SK-N-SH (cell line): ENCODE results near the gene BCL7B. TPM values are rescaled to one million over a fixed set of nuclear protein-coding genes. Genes with fewer than 3 reads are reported as not detected.

Experiments used
- CTCF ChIA-PET: fragments of 300-600, 350-600 bp; formaldehyde crosslinking; extraction: SDS; loops from one replicate; lab custom pipeline; 2021; lab: Yijun Ruan, JAX
- POLR2A ChIA-PET: fragments of 350-600 bp; sonication (Branson Sonifier 250); formaldehyde crosslinking; extraction: SDS; loops from one replicate; lab custom pipeline; 2020; ENCODE audit warnings: antibody characterized with exemption, inconsistent platforms; lab: Yijun Ruan, JAX
- DNase-seq: peaks from one replicate; pipeline ENCODE4 v3.0.0; 2012
- H2AFZ ChIP-seq: fragments of 200-600 bp; sonication (generic); 2 replicates; pipeline ENCODE4 v1.8.1; 2016; ENCODE audit warnings: antibody characterized with exemption, mild to moderate bottlenecking, low read depth
- H3F3A ChIP-seq: fragments of 200-600 bp; sonication (generic); replicated peaks from 2 replicates; pipeline ENCODE3; 2016; ENCODE audit warnings: antibody characterized with exemption, mild to moderate bottlenecking; ENCODE audit not compliant: insufficient read depth
- H3K27ac ChIP-seq, 2 experiments: fragments of 200-500 bp in 1 of 2; fragments of 200-600 bp in 1 of 2; sonication (Bioruptor generic) in 1 of 2; sonication (generic), shearing (Covaris generic) in 1 of 2; 2 replicates each; pipeline versions ENCODE4 v1.5.1 to v1.6.1; 2014 to 2016; ENCODE audit warnings: low read depth in 2 of 2, inconsistent platforms in 1 of 2, low read length in 1 of 2, mild to moderate bottlenecking in 1 of 2, mixed read lengths in 1 of 2
- H3K27me3 ChIP-seq: fragments of 200-600 bp; sonication (generic), shearing (Covaris generic); 2 replicates; pipeline ENCODE4 v1.6.1; 2016; ENCODE audit warnings: mixed run types; ENCODE audit not compliant: insufficient read depth
- H3K36me3 ChIP-seq, 2 experiments: fragments of 200-500 bp in 1 of 2; fragments of 200-600 bp in 1 of 2; sonication (Bioruptor generic) in 1 of 2; sonication (generic) in 1 of 2; replicated peaks in 1 of 2; 2 replicates each; pipeline versions ENCODE3 to v1.5.1; 2014 to 2016; ENCODE audit warnings: low read length in 1 of 2, mild to moderate bottlenecking in 1 of 2; ENCODE audit not compliant: insufficient read depth in 2 of 2, control insufficient read depth in 1 of 2
- H3K4me1 ChIP-seq, 2 experiments: fragments of 200-500 bp in 1 of 2; fragments of 200-600 bp in 1 of 2; sonication (Bioruptor generic) in 1 of 2; sonication (generic), shearing (Covaris generic) in 1 of 2; 2 replicates each; pipeline versions ENCODE4 v1.5.1 to v1.6.1; 2014 to 2016; ENCODE audit warnings: low read depth in 1 of 2, low read length in 1 of 2, mixed run types in 1 of 2; ENCODE audit not compliant: insufficient read depth in 2 of 2, control insufficient read depth in 1 of 2
- H3K4me2 ChIP-seq: fragments of 200-600 bp; sonication (generic), shearing (Covaris generic); 2 replicates; pipeline ENCODE4 v1.6.1; 2017; ENCODE audit warnings: mixed run types
- H3K4me3 ChIP-seq, 2 experiments: fragments of 200-500 bp in 1 of 2; fragments of 200-600 bp in 1 of 2; sonication (Bioruptor generic) in 1 of 2; sonication (generic), shearing (Covaris generic) in 1 of 2; 2 replicates each; pipeline versions ENCODE4 v1.5.1 to v1.8.1; 2014 to 2016; ENCODE audit warnings: low read depth in 2 of 2, inconsistent platforms in 1 of 2, low read length in 1 of 2, mild to moderate bottlenecking in 1 of 2, mixed read lengths in 1 of 2, moderate library complexity in 1 of 2
- H3K79me2 ChIP-seq: fragments of 200-600 bp; sonication (generic); 2 replicates; pipeline ENCODE4 v1.8.1; 2017; ENCODE audit warnings: mild to moderate bottlenecking; ENCODE audit not compliant: insufficient read depth
- H3K9ac ChIP-seq: fragments of 200-600 bp; sonication (generic); 2 replicates; pipeline ENCODE4 v1.6.1; 2017; ENCODE audit warnings: mixed run types
- H3K9me2 ChIP-seq: fragments of 200-600 bp; sonication (generic); 2 replicates; pipeline ENCODE4 v1.6.1; 2017; ENCODE audit warnings: mixed run types
- H3K9me3 ChIP-seq: fragments of 200-600 bp; sonication (generic); 2 replicates; pipeline ENCODE4 v1.6.1; 2017; ENCODE audit warnings: mixed run types, mild to moderate bottlenecking, moderate library complexity
- H4K20me1 ChIP-seq: fragments of 200-600 bp; sonication (generic); 2 replicates; pipeline ENCODE4 v1.6.1; 2017; ENCODE audit warnings: mild to moderate bottlenecking, mixed run types; ENCODE audit not compliant: insufficient read depth
- CHD2 ChIP-seq: fragments of 150-350 bp; IDR thresholded peaks from 2 replicates; pipeline ENCODE4 v1.6.1; 2018; ENCODE audit warnings: low read length; ENCODE audit not compliant: partially characterized antibody
- CTCF ChIP-seq: fragments of 200-600 bp; sonication (generic); IDR thresholded peaks from 2 replicates; pipeline ENCODE4 v1.6.1; 2017; ENCODE audit warnings: antibody characterized with exemption, mild to moderate bottlenecking, moderate library complexity
- EP300 ChIP-seq, 2 experiments: IDR thresholded peaks; 2 replicates each; pipeline versions ENCODE4 v1.4.0 to v1.6.1; 2012; ENCODE audit warnings: borderline replicate concordance in 1 of 2, low read depth in 1 of 2, low read length in 1 of 2
- EZH2phosphoT487 ChIP-seq: fragments of 200-600 bp; sonication (generic); IDR thresholded peaks from 2 replicates; pipeline ENCODE4 v1.6.1; 2017; ENCODE audit warnings: low read depth, mixed run types, mild to moderate bottlenecking, antibody characterized with exemption, moderate library complexity, borderline replicate concordance
- FOSL2 ChIP-seq: IDR thresholded peaks from 2 replicates; pipeline ENCODE4 v1.4.0; 2012; ENCODE audit warnings: low read depth, mild to moderate bottlenecking, moderate library complexity, borderline replicate concordance
- FOXM1 ChIP-seq: IDR thresholded peaks from 2 replicates; pipeline ENCODE4 v1.4.0; 2012; ENCODE audit warnings: low read depth, mild to moderate bottlenecking
- GATA2 ChIP-seq: sonication (generic); formaldehyde crosslinking; IDR thresholded peaks from 2 replicates; pipeline ENCODE4 v1.5.0; 2020; ENCODE audit warnings: mild to moderate bottlenecking, missing genetic modification reagents
- JUND ChIP-seq: IDR thresholded peaks from 2 replicates; pipeline ENCODE4 v1.4.0; 2012
- MAX ChIP-seq: IDR thresholded peaks from 2 replicates; pipeline ENCODE4 v1.4.0; 2012; ENCODE audit warnings: low read depth
- NFIC ChIP-seq: IDR thresholded peaks from 2 replicates; pipeline ENCODE4 v1.4.0; 2012; ENCODE audit warnings: borderline replicate concordance
- RCOR1 ChIP-seq: fragments of 150-350 bp; IDR thresholded peaks from 2 replicates; pipeline ENCODE4 v1.6.1; 2017; ENCODE audit warnings: antibody characterized with exemption, low read length
- REST ChIP-seq: IDR thresholded peaks from 2 replicates; pipeline ENCODE4 v1.6.1; 2012; ENCODE audit warnings: mild to moderate bottlenecking, low read depth, low read length, moderate library complexity
- RFX5 ChIP-seq: IDR thresholded peaks from 2 replicates; pipeline ENCODE4 v1.6.1; 2012; ENCODE audit warnings: mild to moderate bottlenecking, improper control_type of control experiment, low read length
- TCF12 ChIP-seq: IDR thresholded peaks from 2 replicates; pipeline ENCODE4 v1.4.0; 2012
- USF1 ChIP-seq: IDR thresholded peaks from 2 replicates; pipeline ENCODE4 v1.4.0; 2012; ENCODE audit warnings: low read depth, borderline replicate concordance
- WGBS: methylation state at CpG from one replicate; pipeline ENCODE4 v1.1.6; 2017; ENCODE audit warnings: low lambda C conversion rate; 5-methylcytosine and 5-hydroxymethylcytosine counted together
- polyA plus RNA-seq, 3 experiments: library from polyadenylated mRNA; depleted of rRNA; stranded (reverse); fragments of >200 nt; gene quantifications; 2 replicates each; pipeline ENCODE4 v1.2.3, GENCODE V29; 2012

BCL7B gene
- polyA plus RNA-seq, 1 of the 3 experiments (the other 2 are of a cell fraction), result 114 TPM

- H3K79me2 ChIP-seq, result no peaks in the 10 kb centered on the region
- H3K4me2 ChIP-seq, result no peak overlapping the region
- ChIA-PET POLR2A (no interaction called here), CTCF (interaction anchor here (1.1 to 8.3 kb wide), 4 partner anchors 12 to 611 kb away, joined by 3 to 82 read pairs (median 14); partner anchors contain the start of gene VPS37D)
- H3F3A ChIP-seq, result peaks cover 7% of the 10 kb centered on the region
- TF ChIP-seq EP300 (IDR thresholded peaks at IDR 0.05; ENCODE audit: borderline replicate concordance in 1 of 2, low read depth in 1 of 2, low read length in 1 of 2) (no peak), CTCF (no peak), NFIC (no peak), FOXM1 (no peak), USF1 (no peak), JUND (no peak), RCOR1 (no peak), FOSL2 (no peak), TCF12 (no peak), GATA2 (CRISPR knock-in tag) (no peak), RFX5 (no peak), EZH2phosphoT487 (no peak), CHD2 (no peak)
- WGBS, result 78% methylated on average over 9 of the region's 9 CpGs
- H3K36me3 ChIP-seq, result no peaks in the 10 kb centered on the region
- H3K9me3 ChIP-seq, result no peaks in the 10 kb centered on the region
- H3K4me3 ChIP-seq, result no peak overlapping the region
- H3K9me2 ChIP-seq, result no peaks in the 10 kb centered on the region
- no peaks in the 10 kb centered on the region for H3K4me1 ChIP-seq
- DNase-seq, result no peak
- H4K20me1 ChIP-seq, result no peaks in the 10 kb centered on the region
- no peak overlapping the region for H3K9ac ChIP-seq
- H3K27ac ChIP-seq, result no peak overlapping the region
- H3K27me3 ChIP-seq, result peaks cover 7% of the 10 kb centered on the region; the same call in 1 of the 2 replicates
- H2AFZ ChIP-seq, result no peak overlapping the region
Observed at GRCh38 chr7:73595358-73595757, 37.9 kb upstream of the BCL7B start.

GRCh38 chr7:73593207-73594045 lies 35.9 kb upstream of the BCL7B start:
- Histone ChIP-seq H3K4me2 (no peak overlapping the region), H3K36me3 (no peaks in the 10 kb centered on the region), H3K9ac (no peak overlapping the region), H3F3A (peaks cover 8% of the 10 kb centered on the region), H3K4me1 (no peaks in the 10 kb centered on the region), H3K27me3 (peaks cover 4% of the 10 kb centered on the region; the same call in 1 of the 2 replicates), H3K4me3 (no peak overlapping the region), H2AFZ (no peak overlapping the region), H3K27ac (no peak overlapping the region), H4K20me1 (no peaks in the 10 kb centered on the region), H3K9me2 (no peaks in the 10 kb centered on the region), H3K79me2 (no peaks in the 10 kb centered on the region), H3K9me3 (no peaks in the 10 kb centered on the region)
- DNase-seq, result no peak
- POLR2A ChIA-PET, result no interaction called here
- TF ChIP-seq GATA2 (CRISPR knock-in tag) (no peak), RFX5 (no peak), MAX (no peak), REST (no peak), RCOR1 (no peak), JUND (no peak)
- 67% methylated on average over 14 of the region's 14 CpGs for WGBS
- CTCF ChIA-PET, result interaction anchor here (1.3 to 8.3 kb wide), 4 partner anchors 10 to 141 kb away, joined by 4 to 82 read pairs (median 16); no protein-coding TSS in a partner anchor
